ENCODE data around the gene TTC28.

GRCh38 chr22:28096161-28096560 lies 583.5 kb downstream of the TTC28 start:
- TF ChIP-seq CTCF (IDR thresholded peaks at IDR 0.05) (no peak), POLR2AphosphoS5 (IDR thresholded peaks at IDR 0.05) (no peak)

Measured in gastroesophageal sphincter (tissue), 3 donors.